G401 (cell line): ENCODE results near the gene SSR1. TPM values are rescaled to one million over a fixed set of nuclear protein-coding genes. Genes with fewer than 3 reads are reported as not detected.

Source experiments
- DNase-seq: peaks from one replicate; pipeline ENCODE4 v3.0.0-alpha.2; 2015; ENCODE audit warnings: low spot score
- in situ Hi-C: cut with HindIII; loops from 2 replicates; pipeline ENCODE4 v1.10.0; 2016; ENCODE audit warnings: low sequenced_read_pairs, mixed read lengths
- total RNA-seq: library from RNA; depleted of rRNA; stranded (reverse); fragments of >200 nt; shearing (Covaris generic); gene quantifications from 2 replicates; pipeline ENCODE4 v1.2.3, GENCODE V29; 2014; rRNA removed

SSR1 gene
- total RNA-seq, 1 experiment from 2014 or later, result 173 TPM

GRCh38 chr6:7230327-7230691 lies 82.7 kb downstream of the SSR1 start:
- in situ Hi-C loops, result no loop called here
- DNase-seq, result no peak

GRCh38 chr6:7229376-7230326 lies 83.3 kb downstream of the SSR1 start:
- in situ Hi-C loops, result no loop called here
- DNase-seq, result no peak

- DNase-seq, result no peak
Observed at GRCh38 chr6:7228662-7229375, 84.2 kb downstream of the SSR1 start.

GRCh38 chr6:7224731-7225130 lies 88.3 kb downstream of the SSR1 start:
- in situ Hi-C loops, result no loop called here
- no peak for DNase-seq

More at GRCh38 chr6:7228662-7229375, 84.2 kb downstream of the SSR1 start:
- in situ Hi-C loops, result no loop called here

GRCh38 chr6:7222197-7222596 lies 90.8 kb downstream of the SSR1 start:
- in situ Hi-C loops, result no loop called here
- no peak for DNase-seq

GRCh38 chr6:7219310-7219709 lies 93.7 kb downstream of the SSR1 start:
- in situ Hi-C loops, result no loop called here
- no peak for DNase-seq

GRCh38 chr6:7218406-7218988 lies 94.5 kb downstream of the SSR1 start:
- no peak for DNase-seq
- in situ Hi-C loops, result no loop called here

Other genes with a start within 250 kb of the SSR1 start
- 8.5 and 10.1 TPM in 2 replicates for gene RREB1, start 205.2 kb downstream of the SSR1 start, total RNA-seq
- 0.47 TPM in 1 of 2 replicates, not detected in the other for gene CAGE1, start 76.5 kb upstream of the SSR1 start, total RNA-seq
- 10.5 and 16.3 TPM in 2 replicates for gene RIOK1, start 76.6 kb upstream of the SSR1 start, total RNA-seq
- gene DSP, start 228.5 kb upstream of the SSR1 start, total RNA-seq, result 118 and 161 TPM in 2 replicates